Measurements from ENCODE around the gene MON2.

DNA sequence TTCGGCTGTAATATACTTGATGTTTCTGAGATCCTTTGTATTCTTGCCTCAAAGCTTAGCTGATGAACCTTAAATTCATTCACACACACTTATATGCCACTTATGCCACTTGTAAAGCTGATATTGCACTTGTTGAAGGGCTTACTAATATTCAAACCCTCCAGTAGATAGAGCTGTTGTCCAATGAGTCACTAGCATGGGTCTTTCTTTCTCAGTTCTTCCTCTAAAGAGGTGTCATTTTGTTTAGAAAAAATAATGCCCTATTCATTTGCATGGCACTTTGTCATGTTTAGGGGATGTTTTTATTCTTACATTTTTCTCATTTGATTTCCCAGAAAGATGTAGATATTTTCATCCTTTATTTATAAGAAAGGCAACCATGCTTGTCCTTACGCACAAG is 56.4 kb downstream of the MON2 start:
- TF ChIP-seq FOXP2 (optimal IDR thresholded peaks at IDR 0.05; ENCODE audit: borderline replicate concordance, extremely low read depth, extremely low read length, insufficient read depth) (no peak), POLR2AphosphoS5 (IDR thresholded peaks at IDR 0.05; ENCODE audit: low read depth, low read length) (no peak)
- TF ChIP-seq, protein P1, sequence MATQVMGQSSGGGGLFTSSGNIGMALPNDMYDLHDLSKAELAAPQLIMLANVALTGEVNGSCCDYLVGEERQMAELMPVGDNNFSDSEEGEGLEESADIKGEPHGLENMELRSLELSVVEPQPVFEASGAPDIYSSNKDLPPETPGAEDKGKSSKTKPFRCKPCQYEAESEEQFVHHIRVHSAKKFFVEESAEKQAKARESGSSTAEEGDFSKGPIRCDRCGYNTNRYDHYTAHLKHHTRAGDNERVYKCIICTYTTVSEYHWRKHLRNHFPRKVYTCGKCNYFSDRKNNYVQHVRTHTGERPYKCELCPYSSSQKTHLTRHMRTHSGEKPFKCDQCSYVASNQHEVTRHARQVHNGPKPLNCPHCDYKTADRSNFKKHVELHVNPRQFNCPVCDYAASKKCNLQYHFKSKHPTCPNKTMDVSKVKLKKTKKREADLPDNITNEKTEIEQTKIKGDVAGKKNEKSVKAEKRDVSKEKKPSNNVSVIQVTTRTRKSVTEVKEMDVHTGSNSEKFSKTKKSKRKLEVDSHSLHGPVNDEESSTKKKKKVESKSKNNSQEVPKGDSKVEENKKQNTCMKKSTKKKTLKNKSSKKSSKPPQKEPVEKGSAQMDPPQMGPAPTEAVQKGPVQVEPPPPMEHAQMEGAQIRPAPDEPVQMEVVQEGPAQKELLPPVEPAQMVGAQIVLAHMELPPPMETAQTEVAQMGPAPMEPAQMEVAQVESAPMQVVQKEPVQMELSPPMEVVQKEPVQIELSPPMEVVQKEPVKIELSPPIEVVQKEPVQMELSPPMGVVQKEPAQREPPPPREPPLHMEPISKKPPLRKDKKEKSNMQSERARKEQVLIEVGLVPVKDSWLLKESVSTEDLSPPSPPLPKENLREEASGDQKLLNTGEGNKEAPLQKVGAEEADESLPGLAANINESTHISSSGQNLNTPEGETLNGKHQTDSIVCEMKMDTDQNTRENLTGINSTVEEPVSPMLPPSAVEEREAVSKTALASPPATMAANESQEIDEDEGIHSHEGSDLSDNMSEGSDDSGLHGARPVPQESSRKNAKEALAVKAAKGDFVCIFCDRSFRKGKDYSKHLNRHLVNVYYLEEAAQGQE (IDR thresholded peaks at IDR 0.05; ENCODE audit: insufficient read depth in 1 of 2, low read depth in 2 of 2, low read length in 2 of 2), result no peak

Data from PFSK-1 (cell line).